Esophagus (tissue), 2 donors: ENCODE measurements around the gene MAIP1. TPM values are rescaled to one million over a fixed set of nuclear protein-coding genes. Genes with fewer than 3 reads are reported as not detected.

Experiments
- H3K27ac ChIP-seq, 2 donors: one replicate each; pipeline ENCODE4 v1.5.1; 2013; ENCODE audit warnings: low read depth in 2 of 2, mild to moderate bottlenecking in 2 of 2, inconsistent platforms in 1 of 2, low read length in 1 of 2, moderate library complexity in 1 of 2
- H3K27me3 ChIP-seq, 2 donors: one replicate each; pipeline ENCODE4 v1.6.1; 2013; ENCODE audit warnings: low read length in 2 of 2, control low read depth in 1 of 2, mild to moderate bottlenecking in 1 of 2; ENCODE audit not compliant: insufficient read depth in 2 of 2, control insufficient read depth in 1 of 2
- H3K36me3 ChIP-seq, 2 donors: one replicate each; pipeline ENCODE4 v1.6.1; 2013; ENCODE audit warnings: low read length in 1 of 2; ENCODE audit not compliant: control insufficient read depth in 2 of 2, insufficient read depth in 2 of 2
- H3K4me1 ChIP-seq, 2 donors: one replicate each; pipeline ENCODE4 v1.6.1; 2013; ENCODE audit warnings: low read length in 1 of 2; ENCODE audit not compliant: control insufficient read depth in 2 of 2, insufficient read depth in 2 of 2
- H3K4me3 ChIP-seq, 2 donors: one replicate each; pipeline ENCODE4 v1.5.1; 2013; ENCODE audit warnings: low read length in 2 of 2, mild to moderate bottlenecking in 2 of 2, low read depth in 1 of 2, moderate library complexity in 1 of 2
- H3K9me3 ChIP-seq, 2 donors: one replicate each; pipeline ENCODE4 v1.6.1; 2013; ENCODE audit warnings: mild to moderate bottlenecking in 2 of 2, low read depth in 1 of 2, low read length in 1 of 2, moderate library complexity in 1 of 2; ENCODE audit not compliant: control insufficient read depth in 2 of 2, insufficient read depth in 1 of 2
- WGBS, 2 donors: extraction: QIAGEN DNeasy Blood & Tissue Kit; methylation state at CpG; one replicate each; pipeline ENCODE4 v1.1.7; 2013; 5-methylcytosine and 5-hydroxymethylcytosine counted together
- polyA plus RNA-seq, 2 donors: library from polyadenylated mRNA; stranded (reverse); fragments of 200-250 nt; gene quantifications; one replicate each; pipeline ENCODE4 v1.2.3, GENCODE V29; 2013
- donor health status: healthy with polysubstance abuse.
- donor health status: Bipolar disorder and iron deficiency.

Gene MAIP1
- polyA plus RNA-seq, 2 donors: 5.0 to 14.2 TPM

DNA sequence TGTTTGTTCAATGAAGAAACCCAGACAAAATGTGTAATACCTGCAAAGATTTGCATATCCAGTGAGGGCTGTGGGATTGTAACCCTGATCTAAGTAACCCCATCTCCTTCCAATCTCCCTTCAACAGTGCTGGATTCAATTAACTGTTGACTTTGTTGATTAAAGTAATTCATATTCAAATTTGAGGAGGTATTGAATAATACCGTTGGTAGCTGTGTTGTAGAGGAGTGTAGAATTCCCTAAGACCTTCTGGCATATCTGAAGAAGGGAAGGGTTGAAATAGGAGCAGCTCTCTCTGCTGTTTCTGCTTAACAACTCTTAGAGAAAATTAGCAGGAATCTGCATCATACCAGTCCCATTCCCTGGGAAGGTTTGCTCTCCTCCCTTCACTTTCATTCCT lies 28.2 kb downstream of the MAIP1 start:
- WGBS, 2 donors: 69 to 77% methylated on average over 1 of the region's 1 CpG
- no peaks in the 10 kb centered on the region for H3K27me3 ChIP-seq
- H3K4me3 ChIP-seq: no peak overlapping the region
- no peak overlapping the region for H3K27ac ChIP-seq
- no peaks in the 10 kb centered on the region for H3K9me3 ChIP-seq
- H3K36me3 ChIP-seq: no peaks in the 10 kb centered on the region
- H3K4me1 ChIP-seq: peaks cover 0 to 3% of the 10 kb centered on the region in 2 donors

GRCh38 chr2:199984159-199984558 lies 28.8 kb downstream of the MAIP1 start:
- Histone ChIP-seq H3K9me3 (no peaks in the 10 kb centered on the region), H3K36me3 (no peaks in the 10 kb centered on the region), H3K27ac (no peak overlapping the region), H3K4me1 (peaks cover 0 to 3% of the 10 kb centered on the region in 2 donors), H3K27me3 (no peaks in the 10 kb centered on the region), H3K4me3 (no peak overlapping the region)
- 71 to 87% methylated on average over 4 of the region's 4 CpGs for WGBS, 2 donors

DNA sequence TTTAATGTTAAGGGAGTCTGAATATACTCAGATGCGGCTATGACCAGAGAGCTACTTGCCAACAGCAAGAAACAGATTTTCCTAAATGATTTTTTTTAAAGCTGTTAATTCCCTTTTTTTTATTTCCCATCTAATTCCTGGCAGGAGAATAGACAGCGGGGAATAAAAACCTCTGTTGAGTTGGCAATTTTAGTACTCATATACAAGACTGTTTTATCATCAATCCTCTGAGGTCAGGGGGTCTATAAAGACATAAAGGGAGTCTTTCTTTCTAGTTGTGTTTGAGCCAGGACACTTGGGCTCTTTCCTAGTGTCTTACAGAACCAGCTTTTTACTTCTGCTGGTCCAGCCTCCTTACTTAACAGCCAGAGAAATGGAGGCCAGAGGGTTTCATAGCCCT lies 29.4 kb downstream of the MAIP1 start:
- H3K27me3 ChIP-seq: no peaks in the 10 kb centered on the region
- H3K9me3 ChIP-seq: no peaks in the 10 kb centered on the region
- H3K36me3 ChIP-seq: no peaks in the 10 kb centered on the region
- H3K4me1 ChIP-seq: peaks cover 0 to 3% of the 10 kb centered on the region in 2 donors
- 75 to 84% methylated on average over 2 of the region's 2 CpGs for WGBS, 2 donors
- no peak overlapping the region for H3K27ac ChIP-seq
- no peak overlapping the region for H3K4me3 ChIP-seq

DNA sequence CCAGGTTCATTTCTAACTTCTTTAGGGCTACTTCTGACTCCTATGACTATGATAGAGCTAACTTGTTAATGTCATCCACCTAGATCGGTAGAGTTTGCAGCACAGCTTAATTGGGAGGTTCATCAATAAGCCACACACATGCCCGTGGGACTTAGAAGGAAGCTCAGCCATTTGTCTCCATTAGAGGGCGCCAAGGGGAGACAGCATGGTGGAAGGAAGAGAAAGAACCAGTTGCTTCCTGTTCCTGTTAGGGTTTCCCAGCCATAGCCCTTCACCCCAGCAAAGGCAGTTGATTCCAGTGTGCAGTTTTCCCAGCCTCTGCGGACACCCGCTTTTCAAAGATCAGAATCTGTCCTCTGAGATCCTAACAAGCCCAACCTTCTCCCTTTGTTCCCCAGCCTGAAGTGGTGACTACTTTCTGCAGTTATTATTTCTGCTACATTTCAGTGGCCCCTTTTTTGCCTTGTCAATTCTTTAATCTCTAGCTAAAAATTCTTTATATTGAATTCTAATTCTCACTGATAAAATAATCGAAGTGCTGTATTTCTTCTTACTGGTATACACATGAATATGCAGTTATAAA lies 30.3 kb downstream of the MAIP1 start:
- no peaks in the 10 kb centered on the region for H3K27me3 ChIP-seq
- no peak overlapping the region for H3K27ac ChIP-seq
- WGBS, 2 donors: 65 to 67% methylated on average over 6 of the region's 6 CpGs
- no peaks in the 10 kb centered on the region for H3K36me3 ChIP-seq
- H3K4me1 ChIP-seq: peaks cover 0 to 3% of the 10 kb centered on the region in 2 donors
- no peak overlapping the region for H3K4me3 ChIP-seq
- no peaks in the 10 kb centered on the region for H3K9me3 ChIP-seq

DNA sequence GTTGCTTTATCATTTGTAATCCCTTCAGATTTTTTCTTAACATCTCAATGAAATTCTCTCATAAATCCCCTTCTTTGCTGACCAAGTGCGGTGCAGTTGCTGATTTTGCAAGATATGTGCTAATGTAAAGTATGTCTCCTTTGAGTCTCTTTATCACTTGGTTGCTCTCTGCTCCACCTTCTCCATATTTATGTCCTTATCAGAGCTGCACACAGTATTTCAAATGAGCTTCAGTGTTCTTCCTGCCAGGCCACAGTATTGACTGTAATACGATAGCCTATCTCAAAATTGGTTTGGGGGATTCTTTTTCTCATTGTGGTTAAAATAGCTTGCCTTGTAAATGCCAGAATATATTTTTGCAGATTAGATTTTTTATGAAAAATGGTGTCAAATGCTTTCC lies 32.2 kb downstream of the MAIP1 start:
- no peaks in the 10 kb centered on the region for H3K9me3 ChIP-seq
- WGBS, 2 donors: 83 to 88% methylated on average over 2 of the region's 2 CpGs

DNA sequence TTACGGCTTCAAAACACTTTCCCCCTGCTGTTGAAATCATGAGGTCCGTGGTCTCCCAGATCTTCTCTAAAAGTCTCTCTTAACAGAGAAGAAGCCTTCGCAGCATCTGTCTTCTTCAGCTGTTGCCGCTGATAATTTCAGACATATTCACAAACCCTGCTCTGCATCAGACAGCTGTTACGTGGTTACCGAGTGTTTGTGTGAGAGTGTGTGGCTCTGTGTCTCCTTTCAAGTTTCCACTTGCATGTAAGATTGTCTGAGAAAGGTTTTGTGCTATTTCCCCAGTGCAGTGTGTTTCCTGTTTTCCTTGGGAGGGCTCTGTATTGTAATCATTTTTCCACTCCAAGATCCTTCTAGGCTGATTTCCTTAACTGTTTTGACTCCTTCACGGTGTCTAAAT lies 32.8 kb downstream of the MAIP1 start:
- Histone ChIP-seq H3K4me3 (no peak overlapping the region), H3K36me3 (no peaks in the 10 kb centered on the region), H3K4me1 (no peaks in the 10 kb centered on the region), H3K27me3 (no peaks in the 10 kb centered on the region), H3K27ac (no peak overlapping the region), H3K9me3 (no peaks in the 10 kb centered on the region)
- 35 to 44% methylated on average over 7 of the region's 7 CpGs for WGBS, 2 donors

More for the DNA sequence above, 32.2 kb downstream of the MAIP1 start:
- Histone ChIP-seq H3K4me3 (no peak overlapping the region), H3K36me3 (no peaks in the 10 kb centered on the region), H3K4me1 (no peaks in the 10 kb centered on the region), H3K27me3 (no peaks in the 10 kb centered on the region), H3K27ac (no peak overlapping the region)

GRCh38 chr2:199989822-199990221 lies 34.4 kb downstream of the MAIP1 start:
- WGBS, 2 donors: 87 to 94% methylated on average over 5 of the region's 5 CpGs
- Histone ChIP-seq H3K4me1 (no peaks in the 10 kb centered on the region), H3K36me3 (no peaks in the 10 kb centered on the region), H3K27ac (no peak overlapping the region), H3K9me3 (no peaks in the 10 kb centered on the region), H3K27me3 (no peaks in the 10 kb centered on the region), H3K4me3 (no peak overlapping the region)

DNA sequence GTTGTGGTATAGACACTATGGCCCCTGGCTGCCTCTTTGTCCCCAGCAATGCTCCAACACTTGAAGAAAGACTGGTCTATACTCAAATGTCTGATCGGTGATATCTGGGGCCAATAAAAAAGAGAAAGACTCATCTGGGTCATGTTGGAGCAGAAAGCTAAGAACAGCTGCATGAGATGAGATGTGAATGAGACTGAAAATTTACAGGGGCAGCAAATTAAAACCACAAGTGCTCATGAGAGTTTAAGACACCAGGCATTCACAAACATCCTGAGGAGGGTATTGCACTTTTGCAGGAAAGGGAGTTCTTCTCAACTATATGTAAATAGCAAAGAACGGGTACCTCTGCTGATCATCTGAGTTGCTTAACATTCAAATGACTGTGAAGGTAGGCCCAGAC lies 36.3 kb downstream of the MAIP1 start:
- Histone ChIP-seq H3K4me1 (no peaks in the 10 kb centered on the region), H3K27me3 (no peaks in the 10 kb centered on the region), H3K27ac (no peak overlapping the region), H3K36me3 (no peaks in the 10 kb centered on the region), H3K4me3 (no peak overlapping the region), H3K9me3 (no peaks in the 10 kb centered on the region)
- 94 to 95% methylated on average over 2 of the region's 2 CpGs for WGBS, 2 donors

GRCh38 chr2:199992296-199992695 lies 36.9 kb downstream of the MAIP1 start:
- Histone ChIP-seq H3K4me1 (no peaks in the 10 kb centered on the region), H3K27me3 (no peaks in the 10 kb centered on the region), H3K27ac (no peak overlapping the region), H3K4me3 (no peak overlapping the region), H3K36me3 (no peaks in the 10 kb centered on the region), H3K9me3 (no peaks in the 10 kb centered on the region)
- WGBS, 2 donors: 95 to 97% methylated on average over 3 of the region's 3 CpGs

GRCh38 chr2:199994371-199994770 lies 39.0 kb downstream of the MAIP1 start:
- Histone ChIP-seq H3K27me3 (no peaks in the 10 kb centered on the region), H3K4me1 (no peaks in the 10 kb centered on the region), H3K4me3 (no peak overlapping the region), H3K36me3 (no peaks in the 10 kb centered on the region), H3K27ac (no peak overlapping the region), H3K9me3 (no peaks in the 10 kb centered on the region)
- 86 to 92% methylated on average over 3 of the region's 3 CpGs for WGBS, 2 donors
